GM10847 (cell line): ENCODE measurements around the gene ITGB6.

Source experiments
- POLR2A ChIP-seq: IDR thresholded peaks from 2 replicates; pipeline ENCODE4 v1.6.1; 2011; ENCODE audit not compliant: insufficient read length; ENCODE audit errors: extremely low read depth

Gene ITGB6

GRCh38 chr2:160169471-160169870 lies 30.6 kb downstream of the ITGB6 start:
- TF ChIP-seq POLR2A: no peak

DNA sequence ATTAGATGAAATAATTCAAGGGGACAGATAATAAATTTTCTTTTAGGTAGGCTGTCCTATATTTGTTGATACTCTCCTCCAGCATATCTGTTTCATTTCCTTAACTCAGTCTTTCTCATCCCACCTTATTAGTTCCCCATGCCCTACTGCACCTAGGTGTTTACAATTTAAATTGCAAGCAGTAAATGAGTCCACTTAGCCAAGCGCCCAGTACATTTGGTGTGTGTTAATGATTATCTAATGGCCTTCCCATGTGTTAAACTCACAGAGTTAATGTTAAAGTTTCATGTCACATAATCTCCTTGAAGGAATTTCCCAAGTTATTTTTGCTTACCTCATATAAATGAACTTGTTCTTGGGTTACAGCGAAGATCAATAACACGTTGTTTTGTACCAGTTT lies 31.2 kb downstream of the ITGB6 start:
- TF ChIP-seq POLR2A: no peak

DNA sequence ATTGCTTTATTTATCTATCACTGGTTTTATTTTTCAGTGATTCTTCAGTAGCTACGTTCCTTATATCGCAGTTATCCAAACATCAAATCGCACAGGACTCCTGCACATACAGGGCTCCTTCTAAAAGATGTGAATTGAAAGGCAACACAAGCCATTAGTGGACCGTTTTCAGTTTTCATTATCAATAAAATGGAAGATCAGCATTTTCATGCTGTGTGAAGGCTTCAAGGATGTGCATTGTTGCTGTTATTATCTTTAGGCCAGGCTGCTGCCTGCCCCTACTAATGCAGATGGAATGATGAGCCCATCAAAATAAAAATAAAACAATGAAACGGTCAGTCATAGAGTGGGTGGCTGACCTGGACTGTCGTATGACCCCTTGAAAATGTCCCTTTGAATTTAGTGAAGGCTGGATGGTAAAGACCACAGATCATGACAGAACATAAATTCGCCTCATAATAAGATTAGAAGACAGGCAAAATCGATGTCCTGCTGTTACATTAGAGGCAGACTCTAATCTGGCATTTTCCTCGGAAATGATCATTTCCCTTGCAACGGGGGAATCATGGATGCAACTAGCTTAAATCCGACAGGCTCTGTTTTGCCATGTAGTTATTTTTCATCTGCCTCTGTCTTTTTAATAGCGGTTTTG lies 32.9 kb downstream of the ITGB6 start:
- TF ChIP-seq POLR2A: no peak

DNA sequence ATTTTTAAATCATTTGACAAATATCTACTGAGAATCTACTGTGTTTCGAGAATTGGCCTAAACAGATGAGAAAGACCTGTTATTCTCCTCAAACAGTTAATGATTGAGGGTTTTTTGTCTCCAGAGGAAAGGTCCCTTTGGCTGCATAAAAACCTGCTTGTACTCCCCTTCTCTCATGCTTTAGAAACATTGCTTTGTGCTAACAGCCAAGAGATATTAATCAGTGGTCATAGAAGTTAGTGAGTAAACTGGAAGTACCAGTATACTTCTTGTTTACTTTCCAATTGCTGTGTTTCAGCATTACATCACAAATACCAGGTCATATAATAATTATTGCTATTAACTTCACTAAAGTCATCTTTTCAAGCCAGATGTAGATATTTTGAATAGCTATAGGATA lies 34.1 kb downstream of the ITGB6 start:
- no peak for TF ChIP-seq POLR2A

DNA sequence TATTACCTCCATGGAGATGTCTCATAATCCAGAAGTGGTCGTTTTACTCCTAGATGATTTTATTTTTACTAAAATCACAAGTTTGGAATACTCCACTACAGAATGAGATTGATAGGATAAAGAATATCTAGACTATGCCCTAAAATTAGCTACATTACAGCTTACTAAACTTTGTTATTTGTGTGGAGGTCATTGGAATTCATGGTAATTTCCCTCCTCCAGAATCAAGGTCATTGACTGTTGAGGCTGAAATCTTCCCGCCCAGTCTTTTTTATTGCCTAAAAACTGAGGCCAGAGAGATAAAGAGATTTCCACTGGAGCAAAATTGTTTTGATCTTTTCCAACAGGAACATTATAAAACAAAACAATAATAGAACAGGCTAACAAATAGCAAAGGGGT lies 35.0 kb downstream of the ITGB6 start:
- TF ChIP-seq POLR2A: no peak

GRCh38 chr2:160157861-160158829 lies 41.9 kb downstream of the ITGB6 start:
- TF ChIP-seq POLR2A: no peak

DNA sequence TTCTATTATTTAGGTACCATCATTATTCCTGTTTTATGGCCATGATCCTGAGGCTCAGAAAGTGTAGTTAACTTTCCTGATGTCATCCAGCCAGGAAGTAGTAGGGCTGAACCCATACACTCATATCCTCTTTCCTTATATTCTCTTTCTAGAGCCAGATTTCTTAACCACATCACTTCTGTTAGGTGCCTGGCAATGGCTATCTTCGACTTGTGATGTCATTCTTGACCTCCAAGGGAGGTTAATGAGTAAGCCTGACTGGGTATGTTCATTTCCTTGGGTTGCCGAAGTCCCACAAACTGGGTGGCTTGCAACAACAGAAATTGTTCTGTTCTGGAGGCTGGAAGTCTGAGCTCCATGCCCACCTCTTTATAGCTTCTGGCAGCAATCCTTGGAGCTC lies 43.4 kb downstream of the ITGB6 start:
- TF ChIP-seq POLR2A: no peak

DNA sequence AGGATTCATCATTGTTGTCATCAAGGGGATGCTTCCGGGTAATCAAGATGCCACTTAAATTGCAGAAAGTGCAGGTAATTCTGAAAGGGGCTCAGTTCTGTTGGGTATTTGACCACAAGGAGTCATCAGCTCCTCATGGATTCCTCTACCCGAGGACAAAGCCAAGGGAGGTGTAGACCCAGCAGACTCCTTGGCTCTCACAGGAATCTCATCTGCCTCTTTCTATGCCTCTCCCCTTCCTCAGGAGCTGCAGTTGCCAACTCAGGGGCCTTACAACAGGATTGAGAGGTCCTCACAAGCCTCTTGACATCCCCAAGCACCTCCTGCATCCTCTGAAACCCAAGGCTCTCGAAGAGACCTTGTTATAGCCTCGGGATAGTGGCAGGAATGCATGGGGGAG lies 44.0 kb downstream of the ITGB6 start:
- TF ChIP-seq POLR2A: no peak

- no peak for TF ChIP-seq POLR2A
Measured at GRCh38 chr2:160145471-160145870, 54.6 kb downstream of the ITGB6 start.

- no peak for TF ChIP-seq POLR2A
Measured at GRCh38 chr2:160144280-160144990, 55.6 kb downstream of the ITGB6 start.

DNA sequence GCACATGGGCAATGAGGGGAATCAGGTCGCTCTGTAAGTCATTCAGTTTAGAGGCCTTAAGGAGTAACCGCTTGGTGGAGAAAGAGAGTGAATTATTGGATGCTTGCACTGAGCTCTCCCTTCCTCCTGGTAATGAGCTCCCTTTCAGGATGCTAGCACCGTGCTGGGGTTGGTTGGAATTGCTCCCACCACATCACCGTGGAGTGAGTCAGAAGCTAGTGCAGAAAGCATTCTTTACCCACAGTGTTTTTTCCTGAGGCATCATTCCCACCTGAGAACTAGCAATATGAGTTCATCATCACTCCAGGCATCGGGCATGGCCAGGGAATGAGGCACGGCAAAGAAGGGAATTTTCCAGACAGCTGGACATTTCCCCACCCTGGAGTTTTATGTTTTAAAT lies 57.6 kb downstream of the ITGB6 start:
- no peak for TF ChIP-seq POLR2A

DNA sequence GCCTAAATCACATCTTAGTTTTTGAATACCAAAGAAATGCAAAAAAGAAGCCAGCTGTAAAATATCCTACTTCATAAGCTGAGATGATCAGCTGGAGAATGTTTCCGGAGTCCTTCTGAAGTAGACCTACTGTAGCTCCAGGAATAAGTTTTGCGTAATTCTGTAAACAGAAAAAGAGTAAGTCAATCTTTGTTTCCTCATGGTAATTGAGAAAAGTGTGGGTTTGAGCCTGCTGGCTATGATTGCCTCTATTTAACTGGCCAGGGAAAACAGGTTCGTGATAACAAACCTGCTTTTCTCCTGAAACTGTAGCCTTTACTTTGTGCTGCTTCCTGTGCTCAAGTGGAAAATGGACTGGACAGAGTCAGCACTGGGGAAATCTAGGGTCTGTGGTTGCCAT lies 58.2 kb downstream of the ITGB6 start:
- TF ChIP-seq POLR2A: no peak

DNA sequence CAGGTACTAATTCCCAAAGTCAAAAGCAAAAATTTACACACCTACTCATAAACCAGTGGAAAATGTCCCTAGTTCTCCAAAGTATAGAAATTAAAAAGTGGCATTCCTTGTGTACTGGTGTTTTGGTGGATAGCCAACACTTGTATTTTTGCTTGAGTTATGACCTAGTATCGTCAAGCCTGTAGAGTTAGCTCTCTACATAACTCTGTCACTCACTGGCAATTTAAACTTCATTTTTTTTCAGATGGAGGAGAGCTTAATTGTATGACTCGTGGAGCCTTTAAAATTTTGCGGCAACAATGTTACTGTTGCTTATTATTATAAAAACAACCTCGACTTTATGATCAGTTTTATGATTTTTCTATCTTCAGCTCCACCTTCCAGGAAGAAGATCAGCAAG lies 58.7 kb downstream of the ITGB6 start:
- no peak for TF ChIP-seq POLR2A

DNA sequence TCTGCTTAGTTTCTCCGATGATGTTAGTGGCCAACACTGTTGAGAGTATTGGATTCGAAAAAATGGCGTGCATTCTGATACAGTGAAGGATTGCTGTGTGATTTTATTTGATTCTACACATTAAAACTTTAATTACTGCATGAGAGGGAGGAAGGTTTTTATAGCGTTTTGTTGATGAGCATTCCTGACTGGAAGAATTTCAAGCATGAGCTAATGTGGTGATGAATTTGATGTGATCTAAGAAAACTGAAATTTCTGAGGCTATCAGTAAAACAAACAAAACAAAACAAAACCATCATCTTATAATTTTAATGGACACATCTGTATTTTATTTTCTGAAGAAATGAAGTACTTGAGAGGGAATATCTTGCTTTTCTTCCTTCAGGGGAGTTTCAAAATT lies 59.6 kb downstream of the ITGB6 start:
- no peak for TF ChIP-seq POLR2A

GRCh38 chr2:160139991-160140390 lies 60.1 kb downstream of the ITGB6 start:
- TF ChIP-seq POLR2A: no peak

GRCh38 chr2:160139350-160139749 lies 60.7 kb downstream of the ITGB6 start:
- no peak for TF ChIP-seq POLR2A
